Nephron (organoid): Measurements from ENCODE around the gene NT5DC4.
A peak's percentile ranks its signal among the peaks of the same experiment; 100 is the strongest.

Source experiments
- H3K27ac Mint-ChIP-seq, 3 experiments: 2 replicates each; pipeline ENCODE4 v1.8.0; 2020; ENCODE audit warnings: mixed read lengths in 3 of 3, mild to moderate bottlenecking in 2 of 3, moderate library complexity in 1 of 3
- H3K27me3 Mint-ChIP-seq: 2 replicates; pipeline ENCODE4 v1.8.0; 2021; ENCODE audit warnings: low read depth, mild to moderate bottlenecking, moderate library complexity, mixed read lengths
- H3K36me3 Mint-ChIP-seq: 2 replicates; pipeline ENCODE4 v1.8.0; 2020; ENCODE audit warnings: low read depth, mixed read lengths
- H3K4me1 Mint-ChIP-seq: 2 replicates; pipeline ENCODE4 v1.8.0; 2020; ENCODE audit warnings: mixed read lengths
- H3K4me3 Mint-ChIP-seq, 3 experiments: 2 replicates each; pipeline ENCODE4 v1.8.0; 2020; ENCODE audit warnings: mild to moderate bottlenecking in 3 of 3, mixed read lengths in 3 of 3, moderate library complexity in 2 of 3
- H3K9me3 Mint-ChIP-seq: 2 replicates; pipeline ENCODE4 v1.8.0; 2020; ENCODE audit warnings: mixed read lengths
- CTCF ChIP-seq, 3 experiments: fragments of 200-600 bp; sonication (generic); IDR thresholded peaks; one replicate each; pipeline ENCODE4 v1.5.0; 2021; ENCODE audit warnings: antibody characterized with exemption in 3 of 3; ENCODE audit not compliant: unreplicated experiment in 3 of 3

The NT5DC4 gene

GRCh38 chr2:112764071-112765044 lies 43.5 kb downstream of the NT5DC4 start, which contains the start of gene CKAP2L:
Gene CKAP2L (minus strand): TSS chr2:112764609. CDS start chr2:112764598, 11 bp downstream.
- H3K4me3 Mint-ChIP-seq: peak within 1 kb of the TSS; percentile 95 to 97 (median 97)
- TF ChIP-seq CTCF (IDR thresholded peaks at IDR 0.05; ENCODE audit: unreplicated experiment in 3 of 3): no peak
- H3K36me3 Mint-ChIP-seq: peaks cover 17% of the 10 kb centered on the region
- H3K27me3 Mint-ChIP-seq: peaks cover 7% of the 10 kb centered on the region
- peak within 1 kb of the TSS; percentile 54 to 83 (median 68) for H3K27ac Mint-ChIP-seq
- H3K4me1 Mint-ChIP-seq: peaks cover 19% of the 10 kb centered on the region
- H3K9me3 Mint-ChIP-seq: no peaks in the 10 kb centered on the region

- Mint-ChIP-seq H3K4me3 (peak overlapping the region; percentile 95 to 97 (median 97)), H3K4me1 (peaks cover 19% of the 10 kb centered on the region), H3K9me3 (no peaks in the 10 kb centered on the region), H3K27me3 (peaks cover 7% of the 10 kb centered on the region), H3K36me3 (peaks cover 17% of the 10 kb centered on the region), H3K27ac (peak overlapping the region in 2 of 3 experiments; percentile 24 to 54)
- no peak for TF ChIP-seq CTCF (IDR thresholded peaks at IDR 0.05; ENCODE audit: unreplicated experiment in 3 of 3)
These were observed 44.4 kb downstream of the NT5DC4 start for GRCh38 chr2:112765251-112765650.

GRCh38 chr2:112767693-112768330 lies 47.0 kb downstream of the NT5DC4 start:
- Mint-ChIP-seq H3K4me3 (peak overlapping the region; percentile 12 to 25 (median 24)), H3K4me1 (peaks cover 19% of the 10 kb centered on the region), H3K36me3 (no peaks in the 10 kb centered on the region), H3K9me3 (no peaks in the 10 kb centered on the region), H3K27me3 (peaks cover 7% of the 10 kb centered on the region), H3K27ac (no peak overlapping the region)
- no peak for TF ChIP-seq CTCF (IDR thresholded peaks at IDR 0.05; ENCODE audit: unreplicated experiment in 3 of 3)

- H3K4me1 Mint-ChIP-seq: peaks cover 15% of the 10 kb centered on the region
- H3K27me3 Mint-ChIP-seq: peaks cover 7% of the 10 kb centered on the region
- TF ChIP-seq CTCF (IDR thresholded peaks at IDR 0.05; ENCODE audit: unreplicated experiment in 3 of 3): no peak
- no peak overlapping the region for H3K4me3 Mint-ChIP-seq
- no peaks in the 10 kb centered on the region for H3K9me3 Mint-ChIP-seq
- H3K36me3 Mint-ChIP-seq: no peaks in the 10 kb centered on the region
- no peak overlapping the region for H3K27ac Mint-ChIP-seq
These were observed 47.6 kb downstream of the NT5DC4 start for GRCh38 chr2:112768432-112768831.

GRCh38 chr2:112772322-112772721 lies 51.5 kb downstream of the NT5DC4 start:
- H3K9me3 Mint-ChIP-seq: no peaks in the 10 kb centered on the region
- TF ChIP-seq CTCF (IDR thresholded peaks at IDR 0.05; ENCODE audit: unreplicated experiment in 3 of 3): no peak
- H3K4me3 Mint-ChIP-seq: no peak overlapping the region
- H3K27ac Mint-ChIP-seq: no peak overlapping the region
- H3K36me3 Mint-ChIP-seq: no peaks in the 10 kb centered on the region
- no peaks in the 10 kb centered on the region for H3K4me1 Mint-ChIP-seq
- H3K27me3 Mint-ChIP-seq: peaks cover 5% of the 10 kb centered on the region
